IPS DF 19.7 (cell line): ENCODE results near the gene PILRB.

ENCODE experiments used
- DNase-seq: peaks from one replicate; pipeline ENCODE4 v3.0.0-alpha.2; 2013; ENCODE audit warnings: low read depth, low spot score

Gene PILRB

DNA sequence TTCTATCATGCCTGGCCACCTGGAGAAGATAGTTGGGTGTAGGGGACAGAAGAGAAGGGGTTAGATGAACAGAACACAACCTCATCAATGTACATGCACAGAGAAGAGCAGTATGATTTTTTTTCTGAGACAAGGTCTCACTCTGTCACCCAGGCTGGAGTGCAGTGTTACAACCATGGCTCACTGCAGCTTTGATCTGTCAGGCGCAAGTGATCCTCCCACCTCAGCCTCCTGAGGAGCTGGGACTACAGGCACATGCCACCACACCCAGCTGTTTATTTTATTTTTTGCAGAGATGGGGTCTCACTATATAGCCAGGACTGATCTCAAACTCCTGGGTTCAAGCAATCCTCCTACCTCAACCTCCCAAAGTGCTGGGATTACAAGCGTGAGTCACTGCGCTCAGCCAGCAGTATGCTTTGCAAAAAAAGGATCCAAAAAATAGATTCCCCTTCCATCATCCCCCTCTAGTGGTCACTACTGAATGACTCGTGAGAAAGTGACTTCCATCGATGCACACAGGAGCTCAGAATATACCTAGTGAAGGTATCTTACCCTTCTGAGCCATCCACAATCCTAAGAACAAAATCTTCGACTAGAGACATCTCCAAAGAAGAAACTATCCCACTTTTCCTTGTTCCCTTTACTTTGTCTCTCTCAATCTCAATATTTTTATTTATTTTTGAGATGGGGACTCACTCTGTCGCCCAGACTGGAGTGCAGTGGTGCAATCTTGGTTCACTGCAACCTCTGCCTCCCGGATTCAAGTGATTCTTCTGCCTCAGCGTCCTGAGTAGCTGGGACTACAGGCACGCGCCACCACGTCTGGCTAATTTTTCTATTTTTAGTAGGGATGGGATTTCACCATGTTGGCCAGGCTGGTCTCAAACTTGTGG is 49.6 kb downstream of the PILRB start:
- DNase-seq, result no peak

DNA sequence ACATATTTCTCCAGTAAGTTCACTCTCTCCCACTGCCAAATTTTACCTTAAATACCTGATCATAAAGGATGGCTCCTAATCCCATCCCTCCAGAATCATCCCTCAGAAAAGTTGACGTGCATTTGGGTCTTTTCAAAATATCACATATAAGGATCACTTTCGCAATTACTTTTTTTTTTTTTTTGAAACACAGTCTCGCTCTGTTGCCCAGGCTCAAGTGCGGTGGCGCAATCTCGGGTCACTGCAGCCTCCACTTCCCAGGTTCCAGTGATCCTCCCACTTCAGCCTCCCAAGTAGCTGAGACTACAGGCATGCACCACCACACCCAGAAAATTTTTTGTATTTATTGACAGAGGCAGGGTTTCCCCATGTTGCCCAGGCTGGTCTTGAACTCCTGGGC is 53.2 kb downstream of the PILRB start:
- no peak for DNase-seq

DNA sequence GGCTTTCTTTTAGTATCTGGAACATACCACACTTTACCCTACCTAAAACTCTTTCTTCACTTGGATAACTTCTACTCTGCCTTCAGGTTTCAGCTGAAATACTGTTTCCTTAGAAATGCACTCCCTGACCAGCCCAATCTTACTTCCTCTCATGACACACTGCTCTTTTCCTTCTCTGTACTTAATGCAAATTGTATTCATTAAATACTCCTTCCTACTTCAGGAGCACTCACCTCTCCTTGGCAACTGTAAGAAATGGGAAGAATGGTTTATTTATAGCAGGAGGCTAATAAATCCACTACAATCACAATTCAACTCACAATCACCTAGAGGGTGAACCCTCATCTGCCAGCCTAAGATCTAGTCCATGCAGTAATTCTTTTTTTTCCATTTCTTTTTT is 55.4 kb downstream of the PILRB start:
- DNase-seq, result no peak

DNA sequence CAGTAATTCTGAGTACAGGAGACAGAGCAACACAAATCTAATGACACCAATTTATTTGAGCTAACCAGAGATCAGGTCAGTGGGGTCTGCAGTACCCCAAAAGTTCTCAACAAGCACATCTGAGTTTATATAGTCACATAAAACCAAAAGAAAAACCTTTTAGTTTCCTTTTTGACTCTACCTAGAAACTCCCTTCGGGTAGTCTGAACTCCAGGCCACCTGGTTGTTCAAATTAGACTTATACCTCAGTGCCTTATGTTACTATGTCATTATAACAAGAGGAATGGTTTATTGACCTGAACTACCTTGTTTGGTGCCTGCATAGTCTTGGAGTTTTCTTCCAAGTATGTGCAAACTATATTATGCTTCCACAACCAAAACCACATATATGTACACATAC is 56.0 kb downstream of the PILRB start:
- no peak for DNase-seq

DNA sequence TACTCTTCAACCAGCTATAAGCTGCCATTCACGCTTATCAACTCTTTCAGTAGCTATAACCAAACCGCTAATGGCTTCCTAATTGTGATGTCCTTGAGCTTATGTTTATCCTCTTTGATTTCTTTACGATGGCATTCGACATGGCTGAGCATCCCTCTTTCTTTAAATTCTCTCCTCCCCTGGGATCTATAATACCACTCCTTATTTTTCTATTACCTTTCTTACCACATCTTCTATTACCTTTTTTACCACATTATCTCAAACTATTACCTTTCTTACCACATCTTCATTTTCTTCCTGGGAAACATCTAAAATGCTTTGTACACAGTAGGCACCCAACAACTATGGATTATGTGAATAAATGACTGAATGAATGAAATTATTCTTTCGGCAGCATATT is 57.5 kb downstream of the PILRB start:
- no peak for DNase-seq
